ENCODE measurements around the gene MID1.

Gene MID1

GRCh38 chrX:10634392-10635161, 14.2 kb upstream of the MID1 start:
- no peak overlapping the region for H3K27ac Mint-ChIP-seq

GRCh38 chrX:10633722-10634121, 13.3 kb upstream of the MID1 start:
- H3K27ac Mint-ChIP-seq: no peak overlapping the region
- no peaks in the 10 kb centered on the region for H3K27me3 Mint-ChIP-seq (ENCODE audit: low read depth, poor library complexity)
- peaks cover 34% of the 10 kb centered on the region for H3K4me1 Mint-ChIP-seq
- H3K4me3 Mint-ChIP-seq: no peak overlapping the region
- H3K9me3 Mint-ChIP-seq: peaks cover 27% of the 10 kb centered on the region
- no peak for DNase-seq
- H3K36me3 Mint-ChIP-seq (ENCODE audit: low read depth): peaks cover 18% of the 10 kb centered on the region
- TF ChIP-seq, protein P1, sequence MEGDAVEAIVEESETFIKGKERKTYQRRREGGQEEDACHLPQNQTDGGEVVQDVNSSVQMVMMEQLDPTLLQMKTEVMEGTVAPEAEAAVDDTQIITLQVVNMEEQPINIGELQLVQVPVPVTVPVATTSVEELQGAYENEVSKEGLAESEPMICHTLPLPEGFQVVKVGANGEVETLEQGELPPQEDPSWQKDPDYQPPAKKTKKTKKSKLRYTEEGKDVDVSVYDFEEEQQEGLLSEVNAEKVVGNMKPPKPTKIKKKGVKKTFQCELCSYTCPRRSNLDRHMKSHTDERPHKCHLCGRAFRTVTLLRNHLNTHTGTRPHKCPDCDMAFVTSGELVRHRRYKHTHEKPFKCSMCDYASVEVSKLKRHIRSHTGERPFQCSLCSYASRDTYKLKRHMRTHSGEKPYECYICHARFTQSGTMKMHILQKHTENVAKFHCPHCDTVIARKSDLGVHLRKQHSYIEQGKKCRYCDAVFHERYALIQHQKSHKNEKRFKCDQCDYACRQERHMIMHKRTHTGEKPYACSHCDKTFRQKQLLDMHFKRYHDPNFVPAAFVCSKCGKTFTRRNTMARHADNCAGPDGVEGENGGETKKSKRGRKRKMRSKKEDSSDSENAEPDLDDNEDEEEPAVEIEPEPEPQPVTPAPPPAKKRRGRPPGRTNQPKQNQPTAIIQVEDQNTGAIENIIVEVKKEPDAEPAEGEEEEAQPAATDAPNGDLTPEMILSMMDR (IDR thresholded peaks at IDR 0.05): no peak

More at GRCh38 chrX:10634392-10635161, 14.2 kb upstream of the MID1 start:
- peaks cover 35% of the 10 kb centered on the region for H3K9me3 Mint-ChIP-seq
- H3K27me3 Mint-ChIP-seq (ENCODE audit: low read depth, poor library complexity): no peaks in the 10 kb centered on the region
- H3K4me1 Mint-ChIP-seq: peaks cover 34% of the 10 kb centered on the region
- TF ChIP-seq, protein P1 (IDR thresholded peaks at IDR 0.05): no peak
- no peak for DNase-seq
- no peak overlapping the region for H3K4me3 Mint-ChIP-seq
- peaks cover 26% of the 10 kb centered on the region for H3K36me3 Mint-ChIP-seq (ENCODE audit: low read depth)

- Mint-ChIP-seq H3K4me3 (no peak overlapping the region), H3K27me3 (ENCODE audit: low read depth, poor library complexity) (no peaks in the 10 kb centered on the region), H3K36me3 (ENCODE audit: low read depth) (peaks cover 4% of the 10 kb centered on the region), H3K4me1 (peaks cover 34% of the 10 kb centered on the region), H3K9me3 (peaks cover 18% of the 10 kb centered on the region), H3K27ac (no peak overlapping the region)
- DNase-seq: no peak
- TF ChIP-seq, protein P1 (IDR thresholded peaks at IDR 0.05): no peak
These were observed 11.2 kb upstream of the MID1 start for GRCh38 chrX:10631416-10632145.

DNA sequence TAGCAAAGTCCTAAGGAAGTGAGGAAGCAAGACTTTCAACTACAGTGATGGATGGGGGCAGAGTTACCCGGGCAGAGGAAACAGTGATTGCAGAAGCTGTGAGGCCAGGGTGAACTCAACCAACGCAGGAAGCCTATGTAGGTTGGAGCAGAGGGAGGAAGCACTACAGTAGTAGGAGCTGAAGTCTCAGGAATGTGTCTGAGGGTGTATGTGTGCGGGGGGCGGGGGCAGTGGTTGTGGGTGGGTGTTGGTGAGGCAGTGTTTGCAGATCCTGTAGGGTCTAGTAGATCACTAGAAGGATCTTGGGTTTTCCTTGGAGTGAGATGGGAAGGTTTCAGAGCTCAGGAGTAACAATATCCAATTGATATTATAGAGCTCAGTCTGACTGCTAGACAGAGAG, 9.9 kb upstream of the MID1 start:
- DNase-seq: no peak
- H3K4me3 Mint-ChIP-seq: no peak overlapping the region
- TF ChIP-seq, protein P1 (IDR thresholded peaks at IDR 0.05): no peak
- H3K9me3 Mint-ChIP-seq: peaks cover 18% of the 10 kb centered on the region
- peak overlapping the region; percentile 2 for H3K27ac Mint-ChIP-seq
- no peaks in the 10 kb centered on the region for H3K27me3 Mint-ChIP-seq (ENCODE audit: low read depth, poor library complexity)
- peaks cover 4% of the 10 kb centered on the region for H3K36me3 Mint-ChIP-seq (ENCODE audit: low read depth)
- peaks cover 24% of the 10 kb centered on the region for H3K4me1 Mint-ChIP-seq

DNA sequence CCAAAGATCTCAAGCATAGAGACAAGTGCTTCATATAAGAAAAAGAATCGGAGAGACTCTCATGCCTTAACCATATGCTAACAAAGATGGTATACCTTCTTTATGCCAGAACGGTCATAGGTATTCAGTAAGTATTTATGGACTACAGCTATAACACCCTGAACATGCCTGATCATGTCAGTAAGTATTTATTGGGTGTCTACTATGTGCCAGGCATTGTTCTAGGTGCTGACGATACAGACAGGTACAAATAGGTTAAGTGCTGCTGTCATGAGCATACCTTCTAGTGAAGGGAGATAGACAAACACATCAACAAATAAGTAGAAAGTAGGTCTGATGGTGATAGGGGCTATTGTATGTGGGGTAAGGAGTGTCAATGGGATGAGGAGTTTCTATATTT, 9.5 kb upstream of the MID1 start:
- peaks cover 18% of the 10 kb centered on the region for H3K9me3 Mint-ChIP-seq
- H3K27me3 Mint-ChIP-seq (ENCODE audit: low read depth, poor library complexity): no peaks in the 10 kb centered on the region
- peaks cover 22% of the 10 kb centered on the region for H3K4me1 Mint-ChIP-seq
- no peak for DNase-seq
- no peak overlapping the region for H3K4me3 Mint-ChIP-seq
- H3K36me3 Mint-ChIP-seq (ENCODE audit: low read depth): peaks cover 4% of the 10 kb centered on the region
- H3K27ac Mint-ChIP-seq: no peak overlapping the region
- TF ChIP-seq, protein P1 (IDR thresholded peaks at IDR 0.05): no peak

Data from nephron progenitor cell (in vitro differentiated cells).